Activated CD8-positive, alpha-beta memory T cell treated with anti-CD3 and anti-CD28 coated beads, Interleukin-2, amount 50 U/mL, for 1 hour (primary cell): ENCODE results near the gene PMFBP1.

ENCODE experiments used
- DNase-seq: peaks from one replicate; pipeline ENCODE4 v3.0.0-alpha.2; 2020; ENCODE audit errors: extremely low read depth

The PMFBP1 gene

DNA sequence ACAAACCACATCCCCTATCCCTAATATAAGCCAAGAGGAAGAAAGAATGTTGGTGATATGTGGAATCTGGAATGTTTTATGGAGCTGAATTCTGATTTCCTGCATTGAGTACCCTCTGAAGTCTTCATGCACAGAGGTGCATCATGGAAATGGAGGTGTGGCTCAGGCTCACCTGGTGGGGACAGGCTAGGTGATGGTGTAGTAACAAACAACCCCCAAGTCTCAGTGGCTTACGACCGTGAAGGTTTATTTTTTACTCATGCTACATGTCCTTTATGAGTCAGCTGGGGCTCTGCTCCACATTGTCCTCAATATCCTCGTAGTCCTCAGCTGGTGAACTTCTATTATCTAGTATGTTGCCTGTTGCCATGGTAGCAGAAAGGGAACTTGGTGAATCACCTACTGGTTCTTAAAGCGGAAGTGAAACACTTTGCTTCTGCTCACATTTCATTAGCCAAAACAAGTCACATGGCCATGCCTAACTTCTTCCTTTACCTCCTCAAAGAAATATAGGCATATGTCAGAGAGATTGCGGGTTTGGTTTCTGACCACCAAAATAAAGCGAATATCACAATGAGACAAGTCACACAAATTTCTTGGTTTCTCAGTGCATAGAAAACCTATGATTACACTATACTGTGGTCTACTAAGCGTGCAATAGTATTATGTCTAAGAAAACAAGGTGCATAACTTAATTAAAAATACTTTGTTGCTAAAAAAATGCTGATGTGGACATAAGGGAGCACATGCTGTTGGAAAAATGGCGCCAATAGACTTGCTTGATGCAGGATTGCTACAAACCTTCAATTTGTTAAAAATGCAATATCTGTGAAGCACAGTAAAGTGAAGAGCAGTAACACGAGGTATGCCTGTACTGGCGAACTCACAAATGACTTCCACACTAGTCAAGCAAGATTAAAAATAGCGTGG lies at the start of gene PMFBP1:
TSS of gene PMFBP1 (minus strand) at position 51 of the 930 bp plus-strand sequence. CDS start 947 bp downstream, outside the sequence.
- DNase-seq = no peak

GRCh38 chr16:72221630-72222024 lies 49.7 kb upstream of the PMFBP1 start:
- DNase-seq = no peak

- no peak for DNase-seq
These were observed 49.1 kb upstream of the PMFBP1 start for GRCh38 chr16:72220875-72221629.

GRCh38 chr16:72219282-72219681 lies 47.3 kb upstream of the PMFBP1 start:
- no peak for DNase-seq

DNA sequence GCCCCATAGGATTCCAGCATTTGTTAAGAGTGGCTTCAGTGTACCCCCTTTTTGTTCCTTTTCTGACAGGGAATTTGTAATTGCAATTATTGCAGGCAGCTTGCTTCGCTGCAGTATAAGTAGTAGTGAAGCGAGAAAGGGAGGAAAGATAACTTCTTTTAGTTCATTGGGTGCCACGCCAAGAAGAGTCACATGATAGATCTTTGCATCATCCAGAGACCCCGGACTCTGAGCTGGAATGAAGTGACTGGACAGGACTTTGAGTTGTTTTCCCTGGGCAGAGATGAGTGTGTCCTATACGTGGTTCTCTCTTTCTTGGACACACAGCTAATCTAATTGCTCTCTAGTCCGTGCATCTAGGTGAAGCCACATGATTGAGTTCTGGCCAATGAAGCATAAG lies 44.8 kb upstream of the PMFBP1 start:
- no peak for DNase-seq

DNA sequence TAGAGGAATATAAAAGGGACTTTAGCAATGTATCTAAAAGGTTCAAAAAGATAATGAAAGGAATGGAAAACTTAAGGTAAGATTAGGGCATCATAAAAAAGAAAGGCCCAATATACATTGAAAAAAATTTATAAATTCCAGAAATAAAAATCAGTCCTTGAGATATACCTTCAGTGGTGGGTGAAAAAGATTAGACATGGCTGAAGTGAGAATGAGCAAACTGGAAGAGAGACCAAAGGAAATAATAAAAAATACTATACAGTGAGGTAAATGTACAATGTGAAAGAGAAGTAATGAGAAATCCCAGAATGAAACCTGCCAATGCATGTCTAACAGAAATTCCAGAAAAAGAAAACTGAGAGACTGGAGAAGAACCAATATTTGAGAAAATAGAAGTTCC lies 42.9 kb upstream of the PMFBP1 start:
- DNase-seq = no peak

- DNase-seq = no peak
These were observed 39.2 kb upstream of the PMFBP1 start for GRCh38 chr16:72211110-72211509.

GRCh38 chr16:72210555-72210954 lies 38.6 kb upstream of the PMFBP1 start:
- no peak for DNase-seq

DNA sequence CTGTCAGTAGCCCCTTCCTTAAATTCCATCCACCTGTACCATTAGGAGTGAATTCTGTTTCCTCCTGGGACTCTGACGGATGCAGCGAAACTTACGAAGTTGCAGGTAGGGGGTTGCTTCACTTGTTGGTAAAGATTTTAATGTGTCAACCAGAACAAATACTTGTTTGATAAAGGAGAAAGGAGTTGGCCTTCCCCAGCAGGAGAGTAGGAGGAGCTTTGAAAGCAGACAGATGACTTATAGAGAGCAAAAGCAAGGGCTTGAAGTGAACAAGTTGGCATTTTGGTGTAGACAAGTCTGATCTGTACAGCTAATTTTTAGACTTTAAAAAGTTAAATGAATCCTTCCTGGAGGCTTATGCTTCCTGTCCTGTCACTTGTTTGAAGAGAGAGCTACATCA lies 38.1 kb upstream of the PMFBP1 start:
- no peak for DNase-seq

DNA sequence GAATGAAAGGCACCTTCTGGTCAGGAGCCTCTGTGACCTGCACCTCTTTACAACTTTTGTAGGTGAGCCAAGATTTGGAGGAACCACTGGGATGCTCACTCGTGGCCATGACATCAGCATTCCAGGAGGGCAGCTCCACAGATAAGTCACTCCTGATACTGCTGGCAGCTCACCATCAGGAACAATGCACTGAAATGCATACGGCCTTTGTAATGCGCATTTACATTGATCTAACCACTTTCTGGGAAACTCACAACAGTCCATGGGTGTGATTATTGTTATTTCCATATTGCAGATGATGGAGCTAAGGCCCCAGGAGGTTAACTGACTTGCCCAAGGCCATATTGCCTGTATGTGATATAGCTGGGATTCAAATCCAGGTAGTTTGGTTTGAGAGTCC lies 34.3 kb upstream of the PMFBP1 start:
- DNase-seq = no peak

DNA sequence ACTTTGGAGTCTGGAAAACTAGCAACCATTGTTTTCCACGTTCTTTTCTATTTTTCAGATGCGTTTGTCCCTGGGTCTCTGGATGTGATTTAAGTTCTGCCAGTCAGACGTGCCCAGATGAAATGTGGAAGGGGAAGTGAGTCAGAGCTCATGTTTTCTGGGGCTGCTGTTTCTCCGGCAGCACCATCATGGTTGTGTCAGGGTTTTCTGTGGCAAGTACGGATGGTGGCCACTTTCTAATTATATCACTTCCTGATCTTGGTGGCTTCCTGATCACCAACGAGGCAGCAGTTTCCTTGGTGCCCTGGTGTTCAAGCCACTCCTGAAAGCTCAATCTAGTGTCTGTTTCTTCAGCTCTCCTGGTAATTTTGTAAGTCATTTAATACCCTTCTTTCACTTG lies 31.4 kb upstream of the PMFBP1 start:
- no peak for DNase-seq

DNA sequence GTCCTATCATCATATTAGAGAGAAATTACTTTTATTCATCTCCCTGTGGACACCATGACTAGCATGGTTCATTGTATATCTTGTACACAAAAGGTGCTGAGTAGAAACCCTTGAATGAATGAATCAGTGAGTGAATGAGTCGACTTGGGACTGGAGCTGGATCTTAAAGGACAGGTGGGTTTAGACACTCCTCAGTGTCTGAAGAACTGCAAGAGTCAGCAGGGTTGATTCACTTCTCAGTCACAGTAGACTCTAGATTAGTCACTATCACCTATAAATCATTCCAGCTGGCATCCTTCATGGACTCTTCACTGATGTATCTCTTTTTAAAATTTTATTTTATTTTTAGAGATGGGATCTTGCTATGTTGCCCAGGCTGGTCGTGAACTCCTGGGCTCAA lies 30.1 kb upstream of the PMFBP1 start:
- no peak for DNase-seq

DNA sequence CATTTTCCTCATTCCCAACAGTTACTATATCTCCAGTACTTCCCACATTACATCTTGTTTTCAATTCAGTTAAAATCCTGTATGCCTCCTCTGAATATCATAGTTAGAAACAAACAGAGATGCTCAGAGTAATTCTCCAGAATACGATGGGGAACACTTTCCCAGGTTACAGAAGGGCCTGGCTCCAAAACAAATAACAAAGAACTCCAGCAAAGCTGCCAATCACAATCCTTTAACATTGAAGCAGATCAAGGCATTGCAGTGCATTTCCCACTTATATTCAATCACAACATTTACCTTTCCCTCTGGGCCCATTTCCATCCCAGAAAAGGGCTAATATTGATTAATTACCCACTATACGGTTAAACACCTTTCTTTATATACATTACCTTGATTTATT lies 29.4 kb upstream of the PMFBP1 start:
- no peak for DNase-seq

DNA sequence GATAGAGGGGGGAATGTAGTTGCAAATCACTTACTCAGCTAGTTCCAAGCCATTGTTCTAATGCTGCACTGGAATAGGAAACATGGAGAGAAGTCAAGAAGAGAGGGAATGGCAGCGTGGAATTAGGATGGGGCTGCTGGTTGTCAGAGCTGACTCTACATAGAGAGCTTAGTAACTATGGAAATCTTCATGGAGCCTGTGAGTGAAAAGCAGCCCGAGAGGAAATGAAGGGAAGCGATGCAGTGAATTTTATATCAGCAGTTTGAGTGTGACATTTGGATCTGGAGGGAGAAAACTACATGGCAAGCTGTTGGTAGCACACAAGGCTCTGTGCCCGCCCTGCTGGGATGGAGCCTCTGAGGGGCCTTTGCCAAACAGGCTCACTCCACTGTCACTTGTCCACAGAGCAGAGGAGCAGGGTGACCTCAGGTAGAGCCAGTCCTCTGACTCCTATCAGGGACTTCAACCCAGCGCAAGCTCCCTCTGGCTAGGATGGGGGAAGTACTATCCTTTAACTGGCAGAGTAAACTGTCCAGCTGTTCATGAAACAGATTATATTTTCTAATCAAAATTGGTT lies 27.9 kb upstream of the PMFBP1 start:
- DNase-seq = no peak

DNA sequence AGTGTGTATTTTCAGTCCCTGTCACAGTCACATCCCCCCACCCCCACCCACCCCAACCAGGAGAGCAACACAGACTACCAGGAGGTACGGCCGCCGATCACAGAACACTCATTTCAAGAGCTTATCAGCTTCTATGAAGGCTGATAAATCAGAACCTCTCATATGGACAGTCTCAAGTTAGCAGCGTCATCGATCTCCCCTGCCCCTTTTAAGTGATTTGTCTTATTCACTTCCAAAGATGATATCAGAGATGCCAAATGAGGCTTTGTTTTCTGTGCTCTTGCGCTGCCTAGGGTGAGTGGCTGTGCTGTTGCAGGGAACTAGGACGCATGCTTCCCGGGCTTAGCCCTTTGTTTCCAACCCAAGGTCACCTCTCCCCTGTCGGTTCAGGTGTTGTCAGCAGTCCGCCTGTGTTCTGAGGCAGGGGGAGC lies 26.8 kb upstream of the PMFBP1 start:
- DNase-seq = no peak

DNA sequence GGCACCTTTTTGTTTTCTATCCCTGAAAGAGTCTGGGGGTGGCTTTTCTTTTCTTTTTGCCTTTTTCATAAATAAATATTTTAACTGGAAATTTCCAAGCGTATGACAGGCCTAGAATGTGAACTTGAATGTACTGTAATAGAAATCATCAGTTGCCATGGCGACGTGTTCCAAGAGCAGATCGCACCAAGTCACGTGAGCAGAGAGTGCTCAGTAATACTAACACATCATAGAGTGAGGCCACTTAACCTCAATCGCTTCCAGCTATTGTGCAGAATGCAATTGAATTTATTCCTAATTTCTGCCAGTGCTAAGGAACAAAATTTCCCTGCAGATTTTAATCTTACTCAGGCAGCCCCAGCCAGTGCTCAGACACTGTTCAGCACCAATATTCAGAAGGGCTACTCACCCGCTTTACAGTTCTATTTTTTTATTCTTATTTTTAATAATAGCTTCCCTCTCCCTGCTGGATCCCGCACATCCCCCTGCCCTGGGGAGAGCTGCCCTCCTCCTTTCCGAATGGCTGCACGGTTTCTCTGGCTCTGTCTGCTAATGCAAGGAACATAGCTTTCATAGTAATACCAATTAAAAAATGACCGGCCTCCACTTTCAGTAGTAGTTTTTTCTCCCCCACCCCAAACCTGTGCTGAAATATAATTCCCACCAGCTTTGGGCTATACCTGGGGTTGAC lies 26.2 kb upstream of the PMFBP1 start:
- no peak for DNase-seq

- DNase-seq = no peak
These were observed 25.6 kb upstream of the PMFBP1 start for GRCh38 chr16:72197545-72197944.

- no peak for DNase-seq
These were observed 23.7 kb upstream of the PMFBP1 start for GRCh38 chr16:72195609-72196008.

DNA sequence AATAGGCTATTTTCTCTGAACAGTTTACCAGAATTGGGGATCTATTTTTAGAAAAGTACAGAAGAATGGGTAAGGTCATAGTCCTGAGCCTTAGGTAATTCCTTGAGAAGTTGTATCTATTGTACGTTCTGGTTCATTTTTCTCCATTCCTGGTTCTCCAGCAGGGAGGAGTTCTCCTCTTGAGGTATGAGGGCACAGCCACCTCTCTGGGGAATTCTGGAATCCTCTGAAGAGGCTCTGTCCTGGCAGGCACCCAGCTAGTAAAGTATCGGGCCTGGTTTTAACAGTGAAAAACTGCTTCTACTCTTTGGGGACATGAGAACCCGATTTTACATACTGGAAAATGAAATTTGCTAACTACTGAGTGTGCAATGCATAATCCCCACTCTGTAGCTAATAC lies 19.6 kb upstream of the PMFBP1 start:
- no peak for DNase-seq

DNA sequence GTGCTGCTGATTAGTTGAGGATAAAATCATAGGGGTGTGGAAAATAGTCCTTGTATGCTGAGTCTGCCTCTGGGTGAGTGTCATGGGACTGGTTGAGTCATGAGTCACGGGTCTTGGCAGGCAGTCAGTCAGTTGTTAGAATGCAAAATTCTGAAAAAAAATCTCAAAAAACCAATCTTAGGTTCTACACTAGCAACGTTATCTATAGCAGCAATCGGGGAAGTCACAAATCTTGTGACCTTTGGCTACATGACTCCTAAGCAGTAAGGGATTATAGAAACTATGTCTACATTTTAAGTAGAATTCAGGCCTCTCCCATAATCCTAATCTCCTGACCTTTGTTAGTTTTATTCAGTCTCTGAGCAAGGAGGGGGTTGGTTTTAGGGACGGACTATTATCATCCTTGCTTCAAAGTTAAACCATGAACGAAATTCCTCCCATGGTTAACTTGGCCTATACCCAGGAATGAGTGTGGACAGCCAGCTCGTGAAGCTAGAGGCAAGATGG lies 18.0 kb upstream of the PMFBP1 start:
- DNase-seq = no peak

DNA sequence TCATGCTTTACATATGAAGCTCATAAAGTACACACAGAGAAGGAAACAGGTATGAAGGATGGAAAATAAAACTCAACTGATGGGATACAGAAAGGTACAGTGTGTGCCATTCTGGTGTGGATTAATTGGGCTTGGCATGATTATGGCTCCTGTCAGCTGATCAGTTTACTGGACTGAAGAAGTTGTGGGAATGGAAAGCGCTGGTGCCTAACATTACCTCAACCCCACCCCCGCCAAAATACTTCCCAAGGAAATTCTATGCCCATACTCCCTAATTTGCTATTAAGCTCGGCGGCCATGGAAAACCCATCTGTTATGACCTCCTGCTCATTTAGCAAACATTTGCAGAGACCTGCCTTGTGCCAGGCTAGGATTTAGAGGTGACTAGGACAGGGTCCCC lies 16.6 kb upstream of the PMFBP1 start:
- no peak for DNase-seq

DNA sequence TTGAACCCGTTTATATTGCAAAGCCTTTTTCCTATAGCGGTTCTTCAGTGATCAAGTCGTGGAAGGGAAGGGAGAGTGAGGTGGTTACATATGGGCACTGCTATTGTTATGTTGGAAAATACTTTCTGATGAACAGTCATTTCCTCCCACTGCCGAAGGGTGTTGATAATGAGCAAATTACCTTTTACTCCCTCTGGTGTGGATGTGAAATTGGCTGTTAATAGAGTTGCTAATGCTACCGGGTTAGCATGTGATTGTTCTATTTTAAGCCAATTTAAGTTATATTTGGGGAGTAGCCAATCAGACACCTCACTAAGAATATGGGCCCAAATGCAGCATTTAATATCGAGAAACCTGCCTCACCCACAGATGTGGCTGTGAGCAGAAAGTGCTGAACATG lies 15.6 kb upstream of the PMFBP1 start:
- no peak for DNase-seq
